ENCODE data around the gene DHRS1. TPM values are rescaled to one million over a fixed set of nuclear protein-coding genes. Genes with fewer than 3 reads are reported as not detected.

DHRS1 gene
- polyA plus RNA-seq, 1 donor (not counting 4 experiments of a cell fraction or from before 2014, with no cell fraction given), result 65.1 TPM

DNA sequence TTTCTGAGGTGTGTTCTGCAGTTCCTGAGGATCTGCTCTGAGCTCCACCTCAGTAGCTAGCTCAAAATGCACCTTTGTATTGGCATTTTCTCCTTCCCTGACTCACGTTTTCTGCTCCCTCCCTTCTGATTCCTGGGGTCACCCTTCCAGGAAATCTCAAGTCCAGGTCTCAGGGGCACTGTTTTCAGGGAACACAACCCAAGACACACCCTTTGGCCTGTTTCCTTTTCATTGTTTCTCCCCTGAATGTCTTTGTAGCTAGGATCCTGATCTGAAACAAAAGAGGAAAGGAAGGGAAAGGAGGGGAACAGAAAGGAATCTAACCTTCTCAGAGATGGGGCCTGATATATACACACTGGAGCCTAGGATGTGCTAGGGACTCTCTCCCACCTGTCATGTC is 47.6 kb upstream of the DHRS1 start:
- DNase-seq (ENCODE audit: low read depth, low spot score) (no peak), FAIRE-seq (no peak)
- Histone ChIP-seq H4K20me1 (ENCODE audit: control insufficient read depth, extremely low read depth, insufficient read depth, low read length) (no peaks in the 10 kb centered on the region), H3K36me3 (ENCODE audit: control insufficient read depth in 2 of 2, extremely low read depth in 1 of 2, insufficient read depth in 2 of 2, low read length in 2 of 2) (no peaks in the 10 kb centered on the region), H3K4me1 (ENCODE audit: control insufficient read depth, extremely low read depth, insufficient read depth, low read length) (no peaks in the 10 kb centered on the region), H3K79me2 (ENCODE audit: control insufficient read depth, insufficient read depth, low read length) (no peaks in the 10 kb centered on the region), H2AFZ (ENCODE audit: control insufficient read depth, low read length) (no peak overlapping the region), H3K27ac (ENCODE audit: control insufficient read depth, insufficient read depth, low read length) (no peak overlapping the region), H3K4me2 (ENCODE audit: control insufficient read depth, extremely low read depth, insufficient read depth, low read depth, low read length) (no peak overlapping the region), H3K4me3 (ENCODE audit: control insufficient read depth in 2 of 3, extremely low read depth in 1 of 3, insufficient read depth in 2 of 3, low read depth in 1 of 3, low read length in 3 of 3) (no peak overlapping the region), H3K9ac (ENCODE audit: control insufficient read depth, extremely low read depth, insufficient read depth, low read length) (no peak overlapping the region), H3K9me1 (ENCODE audit: control insufficient read depth, extremely low read depth, insufficient read depth, low read length) (no peaks in the 10 kb centered on the region), H3K9me3 (ENCODE audit: control insufficient read depth, low read depth, low read length) (no peaks in the 10 kb centered on the region), H3K27me3 (ENCODE audit: control insufficient read depth, extremely low read depth, insufficient read depth, low read length) (no peaks in the 10 kb centered on the region)
- dilution Hi-C loops (cut with MboI; ENCODE audit: extremely low pct_ligation_motif_present, low sequenced_read_pairs), result no loop called here
- no peak for TF ChIP-seq EZH2 (IDR thresholded peaks at IDR 0.05; ENCODE audit: low read length)
- TF ChIP-seq, protein P1, sequence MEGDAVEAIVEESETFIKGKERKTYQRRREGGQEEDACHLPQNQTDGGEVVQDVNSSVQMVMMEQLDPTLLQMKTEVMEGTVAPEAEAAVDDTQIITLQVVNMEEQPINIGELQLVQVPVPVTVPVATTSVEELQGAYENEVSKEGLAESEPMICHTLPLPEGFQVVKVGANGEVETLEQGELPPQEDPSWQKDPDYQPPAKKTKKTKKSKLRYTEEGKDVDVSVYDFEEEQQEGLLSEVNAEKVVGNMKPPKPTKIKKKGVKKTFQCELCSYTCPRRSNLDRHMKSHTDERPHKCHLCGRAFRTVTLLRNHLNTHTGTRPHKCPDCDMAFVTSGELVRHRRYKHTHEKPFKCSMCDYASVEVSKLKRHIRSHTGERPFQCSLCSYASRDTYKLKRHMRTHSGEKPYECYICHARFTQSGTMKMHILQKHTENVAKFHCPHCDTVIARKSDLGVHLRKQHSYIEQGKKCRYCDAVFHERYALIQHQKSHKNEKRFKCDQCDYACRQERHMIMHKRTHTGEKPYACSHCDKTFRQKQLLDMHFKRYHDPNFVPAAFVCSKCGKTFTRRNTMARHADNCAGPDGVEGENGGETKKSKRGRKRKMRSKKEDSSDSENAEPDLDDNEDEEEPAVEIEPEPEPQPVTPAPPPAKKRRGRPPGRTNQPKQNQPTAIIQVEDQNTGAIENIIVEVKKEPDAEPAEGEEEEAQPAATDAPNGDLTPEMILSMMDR (optimal IDR thresholded peaks at IDR 0.05 in 1 of 3, IDR thresholded peaks at IDR 0.05 in 1 of 3, conservative IDR thresholded peaks at IDR 0.05 in 1 of 3; ENCODE audit: extremely low read depth in 1 of 3, insufficient read depth in 2 of 3, low read length in 3 of 3), result no peak

DNA sequence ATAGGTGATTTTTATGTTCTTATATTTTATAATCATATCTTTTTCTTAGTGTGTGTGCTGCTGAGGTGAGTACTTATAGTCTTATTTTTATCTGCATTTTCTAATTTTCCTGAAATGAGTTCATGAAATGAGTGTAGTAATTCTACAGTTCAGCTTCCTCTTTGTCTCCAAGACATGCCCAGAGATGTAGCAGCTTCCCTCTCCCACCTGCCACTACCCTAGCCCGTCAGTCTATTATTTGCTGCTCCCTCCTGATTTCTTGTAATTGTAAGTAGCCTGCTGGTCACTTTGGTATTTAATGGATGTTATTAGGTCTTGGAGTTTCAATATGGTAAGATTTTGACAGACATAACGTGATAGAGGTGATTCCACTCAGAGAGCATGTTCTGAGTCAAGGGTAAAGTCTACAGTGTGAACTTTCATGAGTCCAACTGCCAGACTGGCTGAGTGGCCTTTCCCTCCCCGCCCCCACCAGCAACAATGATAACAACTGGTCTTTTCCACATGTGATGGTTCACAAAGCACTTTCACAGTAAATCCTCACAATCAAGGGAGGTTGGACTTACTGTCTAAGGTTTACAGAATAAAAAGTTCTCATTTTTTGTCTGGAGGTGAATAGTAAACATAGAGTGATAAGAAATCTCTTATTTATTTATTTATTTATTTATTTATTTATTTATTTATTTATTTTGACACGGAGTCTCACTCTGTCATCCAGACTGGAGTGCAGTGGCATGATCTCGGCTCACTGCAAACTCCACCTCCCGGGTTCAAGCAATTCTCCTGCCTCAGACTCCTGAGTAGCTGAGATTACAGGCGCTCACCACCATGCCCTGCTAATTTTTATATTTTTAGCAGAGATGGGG is 44.4 kb upstream of the DHRS1 start:
- Histone ChIP-seq H3K9me1 (ENCODE audit: control insufficient read depth, extremely low read depth, insufficient read depth, low read length) (no peaks in the 10 kb centered on the region), H3K27ac (ENCODE audit: control insufficient read depth, insufficient read depth, low read length) (no peak overlapping the region), H3K4me2 (ENCODE audit: control insufficient read depth, extremely low read depth, insufficient read depth, low read depth, low read length) (no peak overlapping the region), H3K9ac (ENCODE audit: control insufficient read depth, extremely low read depth, insufficient read depth, low read length) (no peak overlapping the region), H3K27me3 (ENCODE audit: control insufficient read depth, extremely low read depth, insufficient read depth, low read length) (peaks cover under 1% of the 10 kb centered on the region), H2AFZ (ENCODE audit: control insufficient read depth, low read length) (no peak overlapping the region), H3K4me1 (ENCODE audit: control insufficient read depth, extremely low read depth, insufficient read depth, low read length) (peaks cover 3% of the 10 kb centered on the region), H3K79me2 (ENCODE audit: control insufficient read depth, insufficient read depth, low read length) (no peaks in the 10 kb centered on the region), H3K36me3 (ENCODE audit: control insufficient read depth in 2 of 2, extremely low read depth in 1 of 2, insufficient read depth in 2 of 2, low read length in 2 of 2) (no peaks in the 10 kb centered on the region), H4K20me1 (ENCODE audit: control insufficient read depth, extremely low read depth, insufficient read depth, low read length) (no peaks in the 10 kb centered on the region), H3K4me3 (ENCODE audit: control insufficient read depth in 2 of 3, extremely low read depth in 1 of 3, insufficient read depth in 2 of 3, low read depth in 1 of 3, low read length in 3 of 3) (no peak overlapping the region), H3K9me3 (ENCODE audit: control insufficient read depth, low read depth, low read length) (no peaks in the 10 kb centered on the region)
- TF ChIP-seq, protein P1 (optimal IDR thresholded peaks at IDR 0.05 in 1 of 3, IDR thresholded peaks at IDR 0.05 in 1 of 3, conservative IDR thresholded peaks at IDR 0.05 in 1 of 3; ENCODE audit: extremely low read depth in 1 of 3, insufficient read depth in 2 of 3, low read length in 3 of 3), result no peak
- TF ChIP-seq EZH2 (IDR thresholded peaks at IDR 0.05; ENCODE audit: low read length), result no peak
- dilution Hi-C loops (cut with MboI; ENCODE audit: extremely low pct_ligation_motif_present, low sequenced_read_pairs), result no loop called here
- FAIRE-seq (no peak), DNase-seq (ENCODE audit: low read depth, low spot score) (no peak)

Data from keratinocyte (primary cell).